ENCODE measurements around the gene TFAP2E. TPM values are rescaled to one million over a fixed set of nuclear protein-coding genes. Genes with fewer than 3 reads are reported as not detected.
A peak's percentile ranks its signal among the peaks of the same experiment; 100 is the strongest.

Gene TFAP2E
- total RNA-seq, 1 experiment from 2014 or later, result 6.1 TPM

DNA sequence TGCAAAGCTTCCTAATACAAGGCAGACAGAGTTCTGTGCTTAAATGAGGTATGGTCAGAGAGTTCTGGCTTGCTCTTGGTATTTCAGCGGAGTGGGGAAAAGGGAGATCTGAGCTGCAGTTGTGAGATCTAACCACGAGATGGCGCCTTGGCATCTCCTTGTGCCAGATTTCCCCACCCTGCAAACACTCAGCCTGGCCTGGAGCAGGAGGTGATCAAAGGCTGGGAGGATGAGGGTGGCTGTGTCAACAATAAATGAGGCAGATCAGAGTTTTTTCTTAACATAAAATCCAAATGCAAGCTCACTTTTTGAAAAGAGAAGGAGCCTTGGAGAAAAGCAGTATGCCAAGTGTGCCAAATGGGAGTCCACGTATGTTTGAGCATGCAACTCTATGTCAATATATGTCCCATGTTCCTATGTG, 4.1 kb upstream of the TFAP2E start:
- ATAC-seq (peak; percentile 50), DNase-seq (ENCODE audit: low read depth, low spot score) (peak; percentile 35)
- Histone ChIP-seq H3K4me3 (replicated peaks in 1 of 2; ENCODE audit: low read depth in 1 of 2, low read length in 2 of 2) (no peak overlapping the region), H3K4me1 (ENCODE audit: control insufficient read depth in 1 of 2, insufficient read depth in 2 of 2, low read length in 2 of 2) (peaks cover 7 to 27% of the 10 kb centered on the region in 2 experiments; a peak in 3 of 4 replicates), H3K79me2 (ENCODE audit: insufficient read depth, low read length) (no peaks in the 10 kb centered on the region), H3K27ac (ENCODE audit: low read depth, low read length) (no peak overlapping the region), H2AFZ (ENCODE audit: low read depth, low read length, poor library complexity, severe bottlenecking) (no peak overlapping the region), H3K9me3 (ENCODE audit: control insufficient read depth in 1 of 2, insufficient read depth in 1 of 2, low read depth in 1 of 2, low read length in 2 of 2) (no peaks in the 10 kb centered on the region), H3K4me2 (ENCODE audit: low read length) (no peak overlapping the region), H3K9me2 (ENCODE audit: insufficient read depth) (no peaks in the 10 kb centered on the region), H3K36me3 (ENCODE audit: control insufficient read depth in 1 of 2, insufficient read depth in 2 of 2, low read length in 2 of 2) (peaks cover 0 to 3% of the 10 kb centered on the region in 2 experiments; a peak in 1 of 4 replicates), H3K27me3 (ENCODE audit: insufficient read depth, low read length) (no peaks in the 10 kb centered on the region), H4K20me1 (ENCODE audit: insufficient read depth) (no peaks in the 10 kb centered on the region), H3K9ac (ENCODE audit: low read length) (no peak overlapping the region)
- intact Hi-C loops (cut with micrococcal nuclease), result loop anchor here (1.0 kb wide), 2 partner anchors 158 to 205 kb away; no protein-coding TSS in a partner anchor
- CTCF ChIA-PET, result interaction anchor here (0.6 to 2.4 kb wide), 10 partner anchors 9 to 208 kb away, joined by 3 to 34 read pairs (median 3); partner anchors contain the start of gene CLSPN
- POLR2A ChIA-PET, result interaction anchor here (0.6 to 1.2 kb wide), 3 partner anchors 147 to 201 kb away, joined by 3 read pairs; partner anchors contain the start of gene CLSPN
- TF ChIP-seq CEBPB (IDR thresholded peaks at IDR 0.05; ENCODE audit: low read depth), result no peak
- no peak for TF ChIP-seq REST (IDR thresholded peaks at IDR 0.05; ENCODE audit: low read depth)
- TF ChIP-seq SRF (IDR thresholded peaks at IDR 0.05; ENCODE audit: low read depth), result no peak
- TF ChIP-seq SIN3A (IDR thresholded peaks at IDR 0.05; ENCODE audit: low read depth), result no peak
- no peak for TF ChIP-seq POLR2AphosphoS5 (IDR thresholded peaks at IDR 0.05; ENCODE audit: low read depth, low read length)
- TF ChIP-seq TCF7L2 (IDR thresholded peaks at IDR 0.05; ENCODE audit: borderline replicate concordance, extremely low read depth, insufficient read depth, insufficient read length), result peak; percentile 55
- peak; percentile 95 for TF ChIP-seq RAD21 (IDR thresholded peaks at IDR 0.05; ENCODE audit: low read depth)
- TF ChIP-seq YY1 (IDR thresholded peaks at IDR 0.05; ENCODE audit: extremely low read depth, insufficient replicate concordance, low read depth, low read length), result no peak
- TF ChIP-seq SP1 (IDR thresholded peaks at IDR 0.05; ENCODE audit: low read depth), result no peak
- no peak for TF ChIP-seq POLR2A (IDR thresholded peaks at IDR 0.05; ENCODE audit: borderline replicate concordance, extremely low read depth, insufficient read depth, insufficient read length)
- TF ChIP-seq EGR1 (IDR thresholded peaks at IDR 0.05; ENCODE audit: low read depth), result no peak
- TF ChIP-seq CTCF (IDR thresholded peaks at IDR 0.05 in 2 of 3, conservative IDR thresholded peaks at IDR 0.05 in 1 of 3; ENCODE audit: borderline replicate concordance in 1 of 3, insufficient read depth in 1 of 3, low read depth in 2 of 3, low read length in 2 of 3), result peak; percentile 88 to 90 (median 89)
- no peak for TF ChIP-seq EZH2 (IDR thresholded peaks at IDR 0.05)
- BruUV-seq (replicated peaks), result no TSS peak
- RAD21 ChIA-PET (ENCODE audit: low non-redundant PET in 1 of 2, low total read pairs in 2 of 2, uncharacterized antibody in 2 of 2, unreplicated experiment in 2 of 2), result interaction anchor here (0.6 to 1.4 kb wide), 5 partner anchors 77 to 158 kb away, joined by 3 to 5 read pairs (median 3); no protein-coding TSS in a partner anchor

Measured in HCT116 (cell line).